ENCODE results near the gene ASB18. TPM values are rescaled to one million over a fixed set of nuclear protein-coding genes. Genes with fewer than 3 reads are reported as not detected.

ASB18 gene
- polyA plus RNA-seq, 1 donor (not counting 4 experiments of a cell fraction or from before 2014, with no cell fraction given): not detected

DNA sequence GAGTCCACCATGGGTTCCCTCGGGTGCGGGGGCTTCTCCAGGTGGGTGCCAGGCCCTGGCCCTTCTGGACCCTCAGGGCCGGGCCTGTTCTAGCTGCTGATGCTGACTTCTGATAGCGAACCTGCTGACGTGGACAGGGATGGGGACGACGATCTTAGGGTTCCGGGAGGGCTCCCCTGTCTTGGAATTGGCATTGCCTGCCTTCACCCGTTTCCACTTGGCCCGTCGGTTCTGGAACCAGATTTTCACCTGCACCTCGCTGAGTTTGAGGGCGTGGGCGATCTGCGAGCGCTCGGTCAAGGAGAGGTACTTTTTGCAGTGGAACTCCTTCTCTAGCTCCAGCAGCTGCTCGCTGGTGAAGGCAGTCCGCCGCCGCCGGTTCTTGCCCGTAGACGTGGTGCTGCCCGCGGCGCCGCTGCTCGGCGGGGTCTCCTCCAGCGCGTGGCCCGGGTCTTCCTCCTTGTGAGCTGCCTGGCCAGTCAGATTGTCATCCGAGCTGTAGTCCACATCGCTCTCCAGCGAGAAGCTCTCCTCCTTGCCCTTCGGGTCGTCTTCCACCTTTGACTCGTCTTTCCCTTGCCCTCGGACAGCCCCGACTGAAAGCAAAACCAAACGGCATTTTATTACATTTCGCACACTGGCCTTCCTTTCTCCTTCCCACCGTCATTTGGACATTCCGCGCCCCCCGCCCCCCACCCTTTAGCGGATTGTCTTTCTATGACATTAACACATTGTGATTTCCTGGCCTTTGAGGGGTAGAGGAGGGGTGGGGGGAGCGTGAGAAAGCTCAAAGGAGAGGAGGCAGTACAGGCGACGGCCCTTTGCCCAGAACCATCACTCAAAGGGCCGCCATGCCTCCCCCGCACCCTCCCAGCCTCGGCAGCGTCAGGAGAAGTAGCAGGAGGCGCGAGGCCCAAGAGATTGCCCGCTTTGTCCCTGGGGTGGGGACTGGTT is 98.1 kb downstream of the ASB18 start:
- Histone ChIP-seq H3K4me1 (ENCODE audit: control insufficient read depth, extremely low read depth, insufficient read depth, low read length) (peaks cover 31% of the 10 kb centered on the region), H3K79me2 (ENCODE audit: control insufficient read depth, insufficient read depth, low read length) (no peaks in the 10 kb centered on the region), H3K9me3 (ENCODE audit: control insufficient read depth, low read depth, low read length) (no peaks in the 10 kb centered on the region), H3K4me2 (ENCODE audit: control insufficient read depth, extremely low read depth, insufficient read depth, low read depth, low read length) (peak overlapping the region; percentile 71), H3K27me3 (ENCODE audit: control insufficient read depth, extremely low read depth, insufficient read depth, low read length) (peaks cover 67% of the 10 kb centered on the region), H3K4me3 (ENCODE audit: control insufficient read depth in 2 of 3, extremely low read depth in 1 of 3, insufficient read depth in 2 of 3, low read depth in 1 of 3, low read length in 3 of 3) (peak overlapping the region in 2 of 3 experiments; percentile 52 to 67), H3K27ac (ENCODE audit: control insufficient read depth, insufficient read depth, low read length) (no peak overlapping the region), H3K9me1 (ENCODE audit: control insufficient read depth, extremely low read depth, insufficient read depth, low read length) (no peaks in the 10 kb centered on the region), H4K20me1 (ENCODE audit: control insufficient read depth, extremely low read depth, insufficient read depth, low read length) (peaks cover 11% of the 10 kb centered on the region), H3K36me3 (ENCODE audit: control insufficient read depth in 2 of 2, extremely low read depth in 1 of 2, insufficient read depth in 2 of 2, low read length in 2 of 2) (no peaks in the 10 kb centered on the region), H2AFZ (ENCODE audit: control insufficient read depth, low read length) (peak overlapping the region; percentile 54), H3K9ac (ENCODE audit: control insufficient read depth, extremely low read depth, insufficient read depth, low read length) (no peak overlapping the region)
- no peak for DNase-seq (ENCODE audit: low read depth, low spot score)
- FAIRE-seq: no peak
- peak; percentile 38 for TF ChIP-seq EZH2 (IDR thresholded peaks at IDR 0.05; ENCODE audit: low read length)
- TF ChIP-seq, protein P1, sequence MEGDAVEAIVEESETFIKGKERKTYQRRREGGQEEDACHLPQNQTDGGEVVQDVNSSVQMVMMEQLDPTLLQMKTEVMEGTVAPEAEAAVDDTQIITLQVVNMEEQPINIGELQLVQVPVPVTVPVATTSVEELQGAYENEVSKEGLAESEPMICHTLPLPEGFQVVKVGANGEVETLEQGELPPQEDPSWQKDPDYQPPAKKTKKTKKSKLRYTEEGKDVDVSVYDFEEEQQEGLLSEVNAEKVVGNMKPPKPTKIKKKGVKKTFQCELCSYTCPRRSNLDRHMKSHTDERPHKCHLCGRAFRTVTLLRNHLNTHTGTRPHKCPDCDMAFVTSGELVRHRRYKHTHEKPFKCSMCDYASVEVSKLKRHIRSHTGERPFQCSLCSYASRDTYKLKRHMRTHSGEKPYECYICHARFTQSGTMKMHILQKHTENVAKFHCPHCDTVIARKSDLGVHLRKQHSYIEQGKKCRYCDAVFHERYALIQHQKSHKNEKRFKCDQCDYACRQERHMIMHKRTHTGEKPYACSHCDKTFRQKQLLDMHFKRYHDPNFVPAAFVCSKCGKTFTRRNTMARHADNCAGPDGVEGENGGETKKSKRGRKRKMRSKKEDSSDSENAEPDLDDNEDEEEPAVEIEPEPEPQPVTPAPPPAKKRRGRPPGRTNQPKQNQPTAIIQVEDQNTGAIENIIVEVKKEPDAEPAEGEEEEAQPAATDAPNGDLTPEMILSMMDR (optimal IDR thresholded peaks at IDR 0.05 in 1 of 3, IDR thresholded peaks at IDR 0.05 in 1 of 3, conservative IDR thresholded peaks at IDR 0.05 in 1 of 3; ENCODE audit: extremely low read depth in 1 of 3, insufficient read depth in 2 of 3, low read length in 3 of 3): no peak
- dilution Hi-C loops (cut with MboI; ENCODE audit: extremely low pct_ligation_motif_present, low sequenced_read_pairs): no loop called here

DNA sequence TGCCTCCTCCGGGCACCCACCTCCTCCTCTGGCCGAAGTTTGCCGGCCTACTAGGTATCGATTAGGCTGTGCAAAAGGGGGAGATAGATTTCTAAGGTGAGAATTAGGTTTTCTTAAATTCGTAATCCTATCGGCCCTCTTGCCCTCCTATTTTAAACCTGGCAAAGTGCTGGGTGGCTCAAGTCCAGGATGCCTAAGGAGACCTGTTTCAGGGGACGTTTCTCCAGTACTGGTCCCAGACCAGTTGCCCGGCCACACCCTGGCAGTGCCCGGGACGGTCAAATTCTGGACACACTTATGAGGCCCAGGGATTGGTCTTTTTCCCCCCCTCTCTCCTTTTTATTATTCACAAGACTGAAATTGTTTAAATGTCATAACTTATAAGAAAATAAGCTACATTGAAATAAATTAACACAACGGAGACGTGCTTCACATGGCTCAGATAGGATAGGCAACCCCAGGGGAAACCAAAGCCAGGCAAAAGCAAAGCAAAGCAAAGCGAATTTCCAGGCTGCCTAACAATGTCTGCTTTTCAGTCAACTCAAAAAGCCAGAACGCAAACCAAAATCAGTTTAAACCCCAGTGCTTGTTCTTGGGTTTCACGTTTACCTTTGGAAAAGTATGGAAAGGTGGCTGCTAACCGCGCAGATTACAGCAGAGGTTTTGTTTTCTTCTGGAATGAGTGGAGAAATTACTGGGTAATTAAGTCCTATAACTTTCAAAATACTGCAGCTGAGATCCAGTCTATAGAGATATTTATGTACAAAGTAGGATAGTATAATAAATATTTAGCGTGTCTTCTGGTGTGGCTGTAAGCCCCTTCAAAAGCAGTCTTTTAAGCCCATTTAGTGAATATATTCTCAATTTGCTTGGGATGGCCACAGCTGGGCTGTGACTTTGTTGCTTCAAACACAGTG is 99.0 kb downstream of the ASB18 start:
- Histone ChIP-seq H2AFZ (ENCODE audit: control insufficient read depth, low read length) (no peak overlapping the region), H4K20me1 (ENCODE audit: control insufficient read depth, extremely low read depth, insufficient read depth, low read length) (peaks cover 4% of the 10 kb centered on the region), H3K27me3 (ENCODE audit: control insufficient read depth, extremely low read depth, insufficient read depth, low read length) (peaks cover 57% of the 10 kb centered on the region), H3K4me2 (ENCODE audit: control insufficient read depth, extremely low read depth, insufficient read depth, low read depth, low read length) (peak overlapping the region; percentile 74), H3K36me3 (ENCODE audit: control insufficient read depth in 2 of 2, extremely low read depth in 1 of 2, insufficient read depth in 2 of 2, low read length in 2 of 2) (no peaks in the 10 kb centered on the region), H3K27ac (ENCODE audit: control insufficient read depth, insufficient read depth, low read length) (no peak overlapping the region), H3K9me1 (ENCODE audit: control insufficient read depth, extremely low read depth, insufficient read depth, low read length) (no peaks in the 10 kb centered on the region), H3K79me2 (ENCODE audit: control insufficient read depth, insufficient read depth, low read length) (no peaks in the 10 kb centered on the region), H3K9me3 (ENCODE audit: control insufficient read depth, low read depth, low read length) (no peaks in the 10 kb centered on the region), H3K4me1 (ENCODE audit: control insufficient read depth, extremely low read depth, insufficient read depth, low read length) (peaks cover 25% of the 10 kb centered on the region), H3K9ac (ENCODE audit: control insufficient read depth, extremely low read depth, insufficient read depth, low read length) (no peak overlapping the region), H3K4me3 (ENCODE audit: control insufficient read depth in 2 of 3, extremely low read depth in 1 of 3, insufficient read depth in 2 of 3, low read depth in 1 of 3, low read length in 3 of 3) (peak overlapping the region; percentile 40 to 54 (median 43))
- TF ChIP-seq, protein P1 (optimal IDR thresholded peaks at IDR 0.05 in 1 of 3, IDR thresholded peaks at IDR 0.05 in 1 of 3, conservative IDR thresholded peaks at IDR 0.05 in 1 of 3; ENCODE audit: extremely low read depth in 1 of 3, insufficient read depth in 2 of 3, low read length in 3 of 3): no peak
- TF ChIP-seq EZH2 (IDR thresholded peaks at IDR 0.05; ENCODE audit: low read length): no peak
- FAIRE-seq (no peak), DNase-seq (ENCODE audit: low read depth, low spot score) (no peak)
- dilution Hi-C loops (cut with MboI; ENCODE audit: extremely low pct_ligation_motif_present, low sequenced_read_pairs): no loop called here

Data from keratinocyte (primary cell).